ENCODE results near the gene MLLT1. TPM values are rescaled to one million over a fixed set of nuclear protein-coding genes. Genes with fewer than 3 reads are reported as not detected.

Gene MLLT1
- total RNA-seq, 1 donor = 15.9 TPM

DNA sequence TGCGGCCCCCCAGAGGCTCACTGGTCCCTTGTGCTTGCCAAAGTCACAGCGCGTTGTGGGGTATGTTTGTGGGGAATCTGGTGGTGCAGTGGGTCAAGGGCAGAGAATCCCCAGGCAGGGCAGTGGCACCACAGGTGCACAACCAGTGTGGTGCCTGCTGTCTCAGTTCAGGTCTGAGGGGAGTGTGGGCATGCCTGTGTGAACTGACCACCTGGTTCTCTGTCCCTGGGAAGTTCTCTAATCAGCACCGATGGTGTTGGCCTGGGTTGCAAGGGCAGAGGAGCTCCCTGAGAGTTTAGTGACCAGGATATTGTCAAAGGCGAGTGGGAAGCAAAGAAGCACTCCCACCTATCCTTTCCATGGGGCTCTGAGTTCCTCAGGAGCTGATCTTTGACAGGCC, 106.6 kb downstream of the MLLT1 start:
- no peaks in the 10 kb centered on the region for H4K20me1 ChIP-seq (ENCODE audit: insufficient read depth, low read length)
- no peak overlapping the region for H2AFZ ChIP-seq (ENCODE audit: low read length)
- TF ChIP-seq CTCF (IDR thresholded peaks at IDR 0.05; ENCODE audit: extremely low read depth, low read depth, low read length) = no peak
- H3K79me2 ChIP-seq (ENCODE audit: insufficient read depth, low read length) = no peaks in the 10 kb centered on the region
- no peak overlapping the region for H3K4me2 ChIP-seq (ENCODE audit: insufficient read depth, low read length)
- H3K27ac ChIP-seq (ENCODE audit: low read depth, low read length) = no peak overlapping the region
- H3K27me3 ChIP-seq (ENCODE audit: insufficient read depth, low read length) = peaks cover 4% of the 10 kb centered on the region
- DNase-seq (ENCODE audit: insufficient read length, low spot score, missing footprints) = no peak
- H3K4me1 ChIP-seq (ENCODE audit: insufficient read depth, low read length) = no peaks in the 10 kb centered on the region
- no peak overlapping the region for H3K4me3 ChIP-seq (ENCODE audit: insufficient read depth, low read length)
- no peaks in the 10 kb centered on the region for H3K9me3 ChIP-seq (ENCODE audit: low read depth, low read length)
- no peaks in the 10 kb centered on the region for H3K36me3 ChIP-seq (ENCODE audit: insufficient read depth, low read length)

- H3K4me3 ChIP-seq (ENCODE audit: insufficient read depth, low read length) = no peak overlapping the region
- no peak for TF ChIP-seq CTCF (IDR thresholded peaks at IDR 0.05; ENCODE audit: extremely low read depth, low read depth, low read length)
- DNase-seq (ENCODE audit: insufficient read length, low spot score, missing footprints) = no peak
- H3K4me2 ChIP-seq (ENCODE audit: insufficient read depth, low read length) = no peak overlapping the region
- no peaks in the 10 kb centered on the region for H3K9me3 ChIP-seq (ENCODE audit: low read depth, low read length)
- no peaks in the 10 kb centered on the region for H3K36me3 ChIP-seq (ENCODE audit: insufficient read depth, low read length)
- no peaks in the 10 kb centered on the region for H3K79me2 ChIP-seq (ENCODE audit: insufficient read depth, low read length)
- no peaks in the 10 kb centered on the region for H4K20me1 ChIP-seq (ENCODE audit: insufficient read depth, low read length)
- no peak overlapping the region for H2AFZ ChIP-seq (ENCODE audit: low read length)
- no peak overlapping the region for H3K27ac ChIP-seq (ENCODE audit: low read depth, low read length)
- H3K27me3 ChIP-seq (ENCODE audit: insufficient read depth, low read length) = peaks cover 4% of the 10 kb centered on the region
- H3K4me1 ChIP-seq (ENCODE audit: insufficient read depth, low read length) = no peaks in the 10 kb centered on the region
Observed at GRCh38 chr19:6172074-6172863, 107.5 kb downstream of the MLLT1 start.

DNA sequence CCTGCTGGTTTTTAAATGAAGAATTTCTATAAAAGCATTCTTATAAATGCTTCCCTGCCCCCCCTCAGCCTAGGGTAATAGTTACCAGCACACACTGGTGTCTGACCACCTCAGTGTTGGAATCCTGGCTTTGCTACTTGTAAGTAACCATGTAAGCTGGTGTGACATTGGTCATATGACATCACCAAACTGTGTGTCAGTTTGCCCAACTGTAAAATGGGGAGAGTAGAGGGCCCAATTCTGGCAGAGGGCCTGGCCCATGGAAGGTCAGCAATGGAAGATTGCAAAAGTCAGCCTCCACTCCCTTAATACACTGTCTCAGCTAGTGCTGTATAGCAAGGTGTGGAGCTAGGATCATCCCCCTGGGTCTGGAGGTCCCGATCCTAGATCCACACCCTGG, 112.7 kb downstream of the MLLT1 start:
- H3K36me3 ChIP-seq (ENCODE audit: insufficient read depth, low read length) = no peaks in the 10 kb centered on the region
- peaks cover 4% of the 10 kb centered on the region for H3K27me3 ChIP-seq (ENCODE audit: insufficient read depth, low read length)
- TF ChIP-seq CTCF (IDR thresholded peaks at IDR 0.05; ENCODE audit: extremely low read depth, low read depth, low read length) = no peak

GRCh38 chr19:6164906-6165531, 114.8 kb downstream of the MLLT1 start:
- Histone ChIP-seq H3K4me1 (ENCODE audit: insufficient read depth, low read length) (no peaks in the 10 kb centered on the region), H3K4me2 (ENCODE audit: insufficient read depth, low read length) (no peak overlapping the region), H3K79me2 (ENCODE audit: insufficient read depth, low read length) (no peaks in the 10 kb centered on the region), H3K27me3 (ENCODE audit: insufficient read depth, low read length) (no peaks in the 10 kb centered on the region), H3K9me3 (ENCODE audit: low read depth, low read length) (no peaks in the 10 kb centered on the region), H3K27ac (ENCODE audit: low read depth, low read length) (no peak overlapping the region), H3K4me3 (ENCODE audit: insufficient read depth, low read length) (no peak overlapping the region), H4K20me1 (ENCODE audit: insufficient read depth, low read length) (no peaks in the 10 kb centered on the region), H2AFZ (ENCODE audit: low read length) (no peak overlapping the region), H3K36me3 (ENCODE audit: insufficient read depth, low read length) (no peaks in the 10 kb centered on the region)
- no peak for TF ChIP-seq CTCF (IDR thresholded peaks at IDR 0.05; ENCODE audit: extremely low read depth, low read depth, low read length)
- no peak for DNase-seq (ENCODE audit: insufficient read length, low spot score, missing footprints)

More for the DNA sequence above, 112.7 kb downstream of the MLLT1 start:
- Histone ChIP-seq H3K4me3 (ENCODE audit: insufficient read depth, low read length) (no peak overlapping the region), H3K79me2 (ENCODE audit: insufficient read depth, low read length) (no peaks in the 10 kb centered on the region), H3K4me2 (ENCODE audit: insufficient read depth, low read length) (no peak overlapping the region), H3K4me1 (ENCODE audit: insufficient read depth, low read length) (no peaks in the 10 kb centered on the region), H3K27ac (ENCODE audit: low read depth, low read length) (no peak overlapping the region), H2AFZ (ENCODE audit: low read length) (no peak overlapping the region), H3K9me3 (ENCODE audit: low read depth, low read length) (no peaks in the 10 kb centered on the region), H4K20me1 (ENCODE audit: insufficient read depth, low read length) (no peaks in the 10 kb centered on the region)
- DNase-seq (ENCODE audit: insufficient read length, low spot score, missing footprints) = no peak

Measured in osteoblast (primary cell).